DOHH2 (cell line): ENCODE measurements around the gene MRGPRF.

Experiments
- H3F3A ChIP-seq: fragments of 200-600 bp; sonication (generic), shearing (Covaris generic); 2 replicates; pipeline ENCODE4 v1.6.0; 2016; ENCODE audit warnings: antibody characterized with exemption, mild to moderate bottlenecking; ENCODE audit not compliant: control insufficient read depth, insufficient read depth
- H3K27ac ChIP-seq: fragments of 200-600 bp; sonication (generic); 2 replicates; pipeline ENCODE4 v1.5.1; 2014; ENCODE audit warnings: low read depth, mild to moderate bottlenecking, low read length, moderate library complexity
- H3K27me3 ChIP-seq: fragments of 200-600 bp; sonication (generic); 2 replicates; pipeline ENCODE4 v1.6.1; 2014; ENCODE audit warnings: mild to moderate bottlenecking, low read length, mixed read lengths; ENCODE audit not compliant: control insufficient read depth
- H3K36me3 ChIP-seq: fragments of 200-600 bp; sonication (generic); 2 replicates; pipeline ENCODE4 v1.6.1; 2014; ENCODE audit warnings: mild to moderate bottlenecking, low read length, moderate library complexity, mixed read lengths; ENCODE audit not compliant: control insufficient read depth
- H3K4me1 ChIP-seq: fragments of 200-600 bp; sonication (generic); 2 replicates; pipeline ENCODE4 v1.6.1; 2014; ENCODE audit warnings: mild to moderate bottlenecking, low read length, mixed read lengths; ENCODE audit not compliant: control insufficient read depth
- H3K4me2 ChIP-seq: fragments of 200-600 bp; sonication (generic); 2 replicates; pipeline ENCODE4 v1.6.0; 2014; ENCODE audit warnings: mild to moderate bottlenecking, low read length, moderate library complexity
- H3K4me3 ChIP-seq: fragments of 200-600 bp; sonication (generic); 2 replicates; pipeline ENCODE4 v1.5.1; 2014; ENCODE audit warnings: mild to moderate bottlenecking, low read length, mixed read lengths
- H3K79me2 ChIP-seq: fragments of 200-600 bp; sonication (generic); 2 replicates; pipeline ENCODE4 v1.6.1; 2014; ENCODE audit warnings: mild to moderate bottlenecking, low read length, mixed read lengths; ENCODE audit not compliant: control insufficient read depth
- H3K9me2 ChIP-seq: fragments of 200-600 bp; sonication (generic); replicated peaks from 2 replicates; pipeline ENCODE4 v1.6.1; 2014; ENCODE audit warnings: mild to moderate bottlenecking, low read length, mixed read lengths; ENCODE audit not compliant: control insufficient read depth
- H3K9me3 ChIP-seq: fragments of 200-600 bp; sonication (generic); 2 replicates; pipeline ENCODE4 v1.6.1; 2014; ENCODE audit warnings: antibody characterized with exemption, low read length, mixed read lengths; ENCODE audit not compliant: control insufficient read depth, insufficient read depth
- H4K20me1 ChIP-seq: fragments of 200-600 bp; sonication (generic); 2 replicates; pipeline ENCODE4 v1.6.0; 2014; ENCODE audit warnings: low read depth, mild to moderate bottlenecking, antibody characterized with exemption, low read length, moderate library complexity; ENCODE audit not compliant: control insufficient read depth, insufficient read depth
- EZH2phosphoT487 ChIP-seq: fragments of 200-600 bp; sonication (generic); IDR thresholded peaks from 2 replicates; pipeline ENCODE4 v1.6.1; 2017; ENCODE audit warnings: borderline replicate concordance, mild to moderate bottlenecking, antibody characterized with exemption, low read length, moderate library complexity, mixed read lengths
- TF ChIP-seq, protein P1 (sequence below): fragments of 200-600 bp; sonication (generic); IDR thresholded peaks from one replicate; pipeline ENCODE4 v1.5.1; 2014; ENCODE audit warnings: antibody characterized with exemption, mild to moderate bottlenecking, low read depth, low read length; ENCODE audit not compliant: poor library complexity, severe bottlenecking

MRGPRF gene

DNA sequence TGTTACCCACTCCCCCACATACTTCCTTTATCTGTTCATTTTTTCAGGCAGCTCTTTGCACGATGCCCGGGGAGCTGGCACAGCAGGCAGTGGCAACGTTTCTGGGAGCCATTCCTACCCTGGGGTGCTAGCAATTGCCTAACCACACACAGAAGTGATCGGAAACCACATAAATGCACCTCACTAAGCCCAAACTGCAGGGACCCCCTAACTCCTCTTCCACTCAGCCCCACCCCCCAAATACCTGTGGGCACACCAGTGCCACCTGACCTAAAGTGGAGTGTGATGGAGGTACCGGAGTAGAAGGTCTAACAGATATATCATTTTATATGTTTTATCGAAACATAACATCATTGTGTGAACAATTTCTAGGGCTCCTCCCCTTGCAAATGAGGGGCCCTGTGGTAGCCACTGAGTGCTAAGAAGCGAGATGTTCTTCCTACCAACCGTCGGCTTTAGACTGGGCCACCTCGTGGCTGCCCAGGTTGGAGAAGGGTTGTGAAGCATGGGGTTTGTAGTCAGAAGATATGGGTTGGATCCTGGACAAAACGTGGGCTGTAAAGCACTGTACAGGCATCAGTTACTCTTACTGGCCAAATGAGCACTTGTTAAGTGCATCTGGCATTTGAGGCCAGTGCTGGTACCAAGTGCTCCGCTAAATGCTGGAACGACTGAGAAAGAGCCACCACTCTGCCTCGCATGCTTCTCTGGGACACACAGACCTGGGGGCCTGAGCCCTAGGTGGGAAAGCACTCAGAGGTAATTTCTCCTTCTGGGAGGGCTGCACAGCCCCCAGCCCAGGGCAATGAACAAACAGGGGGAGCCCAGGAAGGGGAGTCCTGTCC, 35.0 kb downstream of the MRGPRF start:
- Histone ChIP-seq H3K4me2 (no peak overlapping the region), H3K27me3 (no peaks in the 10 kb centered on the region), H3K27ac (no peak overlapping the region), H3K9me3 (no peaks in the 10 kb centered on the region), H3K4me3 (no peak overlapping the region), H3K79me2 (no peaks in the 10 kb centered on the region), H4K20me1 (no peaks in the 10 kb centered on the region), H3K36me3 (no peaks in the 10 kb centered on the region), H3F3A (no peaks in the 10 kb centered on the region), H3K9me2 (no peaks in the 10 kb centered on the region), H3K4me1 (no peaks in the 10 kb centered on the region)
- TF ChIP-seq, protein P1, sequence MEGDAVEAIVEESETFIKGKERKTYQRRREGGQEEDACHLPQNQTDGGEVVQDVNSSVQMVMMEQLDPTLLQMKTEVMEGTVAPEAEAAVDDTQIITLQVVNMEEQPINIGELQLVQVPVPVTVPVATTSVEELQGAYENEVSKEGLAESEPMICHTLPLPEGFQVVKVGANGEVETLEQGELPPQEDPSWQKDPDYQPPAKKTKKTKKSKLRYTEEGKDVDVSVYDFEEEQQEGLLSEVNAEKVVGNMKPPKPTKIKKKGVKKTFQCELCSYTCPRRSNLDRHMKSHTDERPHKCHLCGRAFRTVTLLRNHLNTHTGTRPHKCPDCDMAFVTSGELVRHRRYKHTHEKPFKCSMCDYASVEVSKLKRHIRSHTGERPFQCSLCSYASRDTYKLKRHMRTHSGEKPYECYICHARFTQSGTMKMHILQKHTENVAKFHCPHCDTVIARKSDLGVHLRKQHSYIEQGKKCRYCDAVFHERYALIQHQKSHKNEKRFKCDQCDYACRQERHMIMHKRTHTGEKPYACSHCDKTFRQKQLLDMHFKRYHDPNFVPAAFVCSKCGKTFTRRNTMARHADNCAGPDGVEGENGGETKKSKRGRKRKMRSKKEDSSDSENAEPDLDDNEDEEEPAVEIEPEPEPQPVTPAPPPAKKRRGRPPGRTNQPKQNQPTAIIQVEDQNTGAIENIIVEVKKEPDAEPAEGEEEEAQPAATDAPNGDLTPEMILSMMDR: no peak
- TF ChIP-seq EZH2phosphoT487: no peak

DNA sequence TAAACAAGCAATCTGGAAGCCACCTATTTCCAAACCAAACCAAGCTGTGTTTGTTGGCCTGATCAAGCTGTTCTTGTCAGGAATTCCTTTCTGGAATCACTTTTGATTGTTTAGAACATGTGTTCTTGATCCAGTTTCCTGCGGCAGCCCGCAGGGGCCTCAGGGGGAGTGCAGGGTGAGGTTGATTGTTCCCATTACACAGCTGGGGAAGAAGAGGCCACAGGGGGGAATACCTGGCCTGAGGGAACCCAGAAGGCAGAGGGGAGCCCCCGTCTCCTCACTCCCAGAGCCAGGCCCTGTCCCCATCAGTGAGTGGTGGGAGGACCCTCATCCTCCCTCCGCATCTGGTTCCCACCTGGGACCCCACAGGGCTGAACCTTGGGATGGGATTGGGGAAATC, 36.5 kb downstream of the MRGPRF start:
- Histone ChIP-seq H3K4me1 (no peaks in the 10 kb centered on the region), H3K4me3 (no peak overlapping the region), H3K4me2 (no peak overlapping the region), H3K9me2 (no peaks in the 10 kb centered on the region), H3K27ac (no peak overlapping the region), H4K20me1 (no peaks in the 10 kb centered on the region), H3K27me3 (no peaks in the 10 kb centered on the region), H3F3A (no peaks in the 10 kb centered on the region), H3K9me3 (no peaks in the 10 kb centered on the region), H3K79me2 (no peaks in the 10 kb centered on the region), H3K36me3 (no peaks in the 10 kb centered on the region)
- no peak for TF ChIP-seq EZH2phosphoT487
- TF ChIP-seq, protein P1: no peak

DNA sequence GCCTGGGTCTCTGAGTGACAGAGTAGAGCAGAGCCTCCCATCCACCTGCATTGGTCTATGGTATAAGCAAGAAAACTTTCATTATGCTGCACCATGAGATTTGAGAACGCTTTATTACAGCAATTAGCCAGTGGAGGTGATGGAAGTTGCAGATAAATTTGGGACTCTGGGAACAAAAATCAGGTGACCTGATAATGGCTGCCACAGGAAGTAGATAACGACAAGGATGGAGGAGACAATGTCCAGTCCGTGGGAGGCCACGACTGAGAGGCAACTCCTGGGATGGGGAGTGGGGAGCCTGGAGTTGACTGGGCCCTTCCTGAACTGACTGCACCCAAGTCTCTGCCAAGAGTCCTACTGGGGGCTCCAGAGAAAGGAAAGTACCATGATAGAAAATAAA, 37.0 kb downstream of the MRGPRF start:
- Histone ChIP-seq H3F3A (no peaks in the 10 kb centered on the region), H3K4me1 (no peaks in the 10 kb centered on the region), H3K9me2 (no peaks in the 10 kb centered on the region), H3K4me3 (no peak overlapping the region), H4K20me1 (no peaks in the 10 kb centered on the region), H3K79me2 (no peaks in the 10 kb centered on the region), H3K27me3 (no peaks in the 10 kb centered on the region), H3K9me3 (no peaks in the 10 kb centered on the region), H3K27ac (no peak overlapping the region), H3K4me2 (no peak overlapping the region), H3K36me3 (no peaks in the 10 kb centered on the region)
- TF ChIP-seq, protein P1: no peak
- no peak for TF ChIP-seq EZH2phosphoT487
